Fibroblast of lung (primary cell): Measurements from ENCODE around the gene WDR44.

Experiments
- EZH2 ChIP-seq: IDR thresholded peaks from 2 replicates; pipeline ENCODE4 v1.5.1; 2012; ENCODE audit warnings: low read length, control low read depth, mild to moderate bottlenecking; ENCODE audit errors: missing control alignments
- TF ChIP-seq, protein P1 (sequence below), 2 donors: IDR thresholded peaks in 1 of 2; conservative IDR thresholded peaks in 1 of 2; 1 replicate in 1 of 2; 2 replicates in 1 of 2; pipeline ENCODE4 v1.5.1; 2011 to 2012; ENCODE audit warnings: low read length in 2 of 2, control low read depth in 1 of 2, inconsistent platforms in 1 of 2, low read depth in 1 of 2, mild to moderate bottlenecking in 1 of 2

DNA sequence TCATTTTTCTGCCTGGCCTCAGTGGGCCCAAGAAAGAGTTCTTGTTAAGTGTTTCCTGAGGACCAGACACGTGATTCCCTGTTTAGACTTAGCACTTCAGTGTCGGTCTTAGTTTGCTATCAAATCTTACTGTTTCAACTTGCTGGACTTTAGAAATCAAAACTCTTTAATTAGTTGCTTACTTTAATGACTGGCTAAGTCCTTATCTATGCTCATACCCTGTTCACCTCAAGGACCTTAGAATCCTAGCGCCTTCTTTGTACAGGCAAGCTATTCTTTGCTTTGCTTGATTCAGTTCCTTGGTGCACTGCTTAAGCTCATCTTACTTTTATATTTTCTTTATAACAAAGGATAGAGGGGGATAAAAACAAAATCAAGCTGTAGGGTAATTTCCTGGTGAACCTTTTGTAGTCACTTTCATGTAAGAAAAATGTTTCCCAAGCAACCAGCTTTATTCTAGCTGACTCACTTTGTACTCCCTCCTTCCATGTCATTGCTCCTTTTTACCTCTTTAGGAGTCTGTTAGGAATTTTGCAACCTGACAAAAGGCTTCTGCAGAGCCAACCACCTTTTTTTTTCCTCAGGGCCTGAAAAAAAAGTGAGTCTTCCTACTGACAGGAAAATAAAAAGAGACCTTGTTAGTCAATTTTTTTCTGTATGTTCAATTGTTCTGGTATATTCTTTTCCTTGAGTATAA is 14.7 kb downstream of the WDR44 start:
- TF ChIP-seq, protein P1, sequence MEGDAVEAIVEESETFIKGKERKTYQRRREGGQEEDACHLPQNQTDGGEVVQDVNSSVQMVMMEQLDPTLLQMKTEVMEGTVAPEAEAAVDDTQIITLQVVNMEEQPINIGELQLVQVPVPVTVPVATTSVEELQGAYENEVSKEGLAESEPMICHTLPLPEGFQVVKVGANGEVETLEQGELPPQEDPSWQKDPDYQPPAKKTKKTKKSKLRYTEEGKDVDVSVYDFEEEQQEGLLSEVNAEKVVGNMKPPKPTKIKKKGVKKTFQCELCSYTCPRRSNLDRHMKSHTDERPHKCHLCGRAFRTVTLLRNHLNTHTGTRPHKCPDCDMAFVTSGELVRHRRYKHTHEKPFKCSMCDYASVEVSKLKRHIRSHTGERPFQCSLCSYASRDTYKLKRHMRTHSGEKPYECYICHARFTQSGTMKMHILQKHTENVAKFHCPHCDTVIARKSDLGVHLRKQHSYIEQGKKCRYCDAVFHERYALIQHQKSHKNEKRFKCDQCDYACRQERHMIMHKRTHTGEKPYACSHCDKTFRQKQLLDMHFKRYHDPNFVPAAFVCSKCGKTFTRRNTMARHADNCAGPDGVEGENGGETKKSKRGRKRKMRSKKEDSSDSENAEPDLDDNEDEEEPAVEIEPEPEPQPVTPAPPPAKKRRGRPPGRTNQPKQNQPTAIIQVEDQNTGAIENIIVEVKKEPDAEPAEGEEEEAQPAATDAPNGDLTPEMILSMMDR (conservative IDR thresholded peaks at IDR 0.05 in 1 of 2, IDR thresholded peaks at IDR 0.05 in 1 of 2; ENCODE audit: low read depth in 1 of 2, low read length in 2 of 2): no peak
- TF ChIP-seq EZH2: no peak
